ENCODE results near the gene C3orf22.

GRCh38 chr3:126546549-126547239 lies 12.0 kb downstream of the C3orf22 start:
- no peak for TF ChIP-seq CTCF (IDR thresholded peaks at IDR 0.05)
- TF ChIP-seq POLR2A (IDR thresholded peaks at IDR 0.05), result no peak
